Mesendoderm (in vitro differentiated cells): ENCODE measurements around the gene FGF11.
A peak's percentile ranks its signal among the peaks of the same experiment; 100 is the strongest.

ENCODE experiments used
- DNase-seq: peaks from one replicate; pipeline ENCODE4 v3.0.0; 2013
- H2AK5ac ChIP-seq: 2 replicates; pipeline ENCODE4 v1.6.1; 2013; ENCODE audit warnings: low read length, inconsistent platforms
- H2BK120ac ChIP-seq: 2 replicates; pipeline ENCODE4 v1.6.1; 2013; ENCODE audit warnings: low read depth, mild to moderate bottlenecking, low read length, moderate library complexity, mixed read lengths
- H2BK15ac ChIP-seq: replicated peaks from 2 replicates; pipeline ENCODE4 v1.6.1; 2013; ENCODE audit warnings: low read depth, mild to moderate bottlenecking, moderate library complexity
- H2BK5ac ChIP-seq: 2 replicates; pipeline ENCODE4 v1.6.1; 2013; ENCODE audit warnings: low read length, inconsistent platforms
- H3K18ac ChIP-seq: 2 replicates; pipeline ENCODE4 v1.6.1; 2013; ENCODE audit warnings: mild to moderate bottlenecking, low read length, mixed read lengths
- H3K23ac ChIP-seq: one replicate; pipeline ENCODE4 v1.6.1; 2013; ENCODE audit warnings: low read length
- H3K27ac ChIP-seq: 2 replicates; pipeline ENCODE4 v1.5.1; 2013; ENCODE audit warnings: low read depth, mild to moderate bottlenecking, inconsistent platforms, low read length, moderate library complexity
- H3K27me3 ChIP-seq: 2 replicates; pipeline ENCODE4 v1.6.1; 2013; ENCODE audit warnings: low read length, control low read depth, mild to moderate bottlenecking, inconsistent platforms; ENCODE audit not compliant: insufficient read depth, poor library complexity
- H3K36me3 ChIP-seq: 2 replicates; pipeline ENCODE4 v1.6.1; 2013; ENCODE audit warnings: low read length, inconsistent platforms; ENCODE audit not compliant: control insufficient read depth, insufficient read depth
- H3K4ac ChIP-seq: one replicate; pipeline ENCODE4 v1.6.1; 2013; ENCODE audit warnings: low read depth, mild to moderate bottlenecking, low read length, moderate library complexity
- H3K4me1 ChIP-seq: 2 replicates; pipeline ENCODE4 v1.6.1; 2013; ENCODE audit warnings: low read depth, low read length, inconsistent platforms; ENCODE audit not compliant: control insufficient read depth
- H3K4me2 ChIP-seq: 2 replicates; pipeline ENCODE4 v1.6.1; 2013; ENCODE audit warnings: low read length
- H3K4me3 ChIP-seq: 2 replicates; pipeline ENCODE4 v1.5.1; 2013; ENCODE audit warnings: mild to moderate bottlenecking, low read length
- H3K56ac ChIP-seq: one replicate; pipeline ENCODE4 v1.6.1; 2013; ENCODE audit warnings: low read length
- H3K79me1 ChIP-seq: 2 replicates; pipeline ENCODE4 v1.6.1; 2013; ENCODE audit warnings: low read length, inconsistent platforms
- H3K79me2 ChIP-seq: 2 replicates; pipeline ENCODE4 v1.6.1; 2013; ENCODE audit warnings: mild to moderate bottlenecking, low read length; ENCODE audit not compliant: control insufficient read depth, insufficient read depth
- H3K9ac ChIP-seq: 2 replicates; pipeline ENCODE4 v1.6.1; 2013; ENCODE audit warnings: low read length, inconsistent platforms
- H4K5ac ChIP-seq: one replicate; pipeline ENCODE4 v1.6.1; 2013; ENCODE audit warnings: low read length
- H4K8ac ChIP-seq: one replicate; pipeline ENCODE4 v1.6.1; 2013; ENCODE audit warnings: low read depth, mild to moderate bottlenecking, control low read depth, low read length, moderate library complexity
- WGBS: extraction: QIAGEN DNeasy Blood & Tissue Kit; methylation state at CpG from one replicate; pipeline ENCODE4 v1.1.7; 2013; ENCODE audit warnings: low lambda C conversion rate, missing lambda C conversion rate; ENCODE audit not compliant: insufficient coverage; ENCODE audit errors: extremely low coverage; 5-methylcytosine and 5-hydroxymethylcytosine counted together

FGF11 gene

GRCh38 chr17:7418472-7419152 is 20.7 kb upstream of the FGF11 start:
- no peaks in the 10 kb centered on the region for H3K79me2 ChIP-seq
- no peak overlapping the region for H3K18ac ChIP-seq
- no peak for DNase-seq
- no peak overlapping the region for H3K4me2 ChIP-seq
- H3K36me3 ChIP-seq = no peaks in the 10 kb centered on the region
- H3K4ac ChIP-seq = no peak overlapping the region
- no peak overlapping the region for H4K5ac ChIP-seq
- H2AK5ac ChIP-seq = no peak overlapping the region
- no peak overlapping the region for H2BK5ac ChIP-seq
- H3K27ac ChIP-seq = no peak overlapping the region
- H4K8ac ChIP-seq = no peak overlapping the region
- H3K4me3 ChIP-seq = no peak overlapping the region
- H3K4me1 ChIP-seq = no peaks in the 10 kb centered on the region
- no peak overlapping the region for H2BK120ac ChIP-seq
- H3K23ac ChIP-seq = no peak overlapping the region
- no peak overlapping the region for H3K9ac ChIP-seq
- H3K27me3 ChIP-seq = no peaks in the 10 kb centered on the region
- H2BK15ac ChIP-seq = no peak overlapping the region
- no peaks in the 10 kb centered on the region for H3K79me1 ChIP-seq
- WGBS = no CpG with 5 or more reads among the region's 18 CpGs
- peak overlapping the region; percentile 10 for H3K56ac ChIP-seq

GRCh38 chr17:7419819-7420610 is 19.3 kb upstream of the FGF11 start, which contains the start of gene SPEM1:
SPEM1 (plus strand) TSS chr17:7420324; CDS start chr17:7420385, 61 bp downstream.
- Histone ChIP-seq H2BK5ac (no peak within 1 kb of the TSS), H2BK15ac (no peak within 1 kb of the TSS), H3K79me1 (no peaks in the 10 kb centered on the region), H3K9ac (no peak within 1 kb of the TSS), H3K18ac (no peak within 1 kb of the TSS), H3K23ac (no peak within 1 kb of the TSS), H3K36me3 (no peaks in the 10 kb centered on the region), H3K56ac (no peak within 1 kb of the TSS), H3K4me1 (no peaks in the 10 kb centered on the region), H2BK120ac (no peak within 1 kb of the TSS), H4K5ac (no peak within 1 kb of the TSS), H4K8ac (no peak within 1 kb of the TSS), H3K4me2 (no peak within 1 kb of the TSS), H2AK5ac (no peak within 1 kb of the TSS), H3K79me2 (no peaks in the 10 kb centered on the region), H3K27ac (no peak within 1 kb of the TSS), H3K4ac (no peak within 1 kb of the TSS), H3K4me3 (no peak within 1 kb of the TSS), H3K27me3 (no peaks in the 10 kb centered on the region)
- no CpG with 5 or more reads among the region's 17 CpGs for WGBS
- DNase-seq = peak; percentile 58

- WGBS = no CpG with 5 or more reads among the region's 16 CpGs
- H2AK5ac ChIP-seq = no peak overlapping the region
- DNase-seq = no peak
Measured at GRCh38 chr17:7421186-7421585, 18.1 kb upstream of the FGF11 start.

GRCh38 chr17:7423679-7424078 is 15.6 kb upstream of the FGF11 start:
- no peak overlapping the region for H3K18ac ChIP-seq
- H3K4me2 ChIP-seq = no peak overlapping the region
- H2AK5ac ChIP-seq = no peak overlapping the region
- no peaks in the 10 kb centered on the region for H3K79me2 ChIP-seq
- WGBS = no CpG with 5 or more reads among the region's 4 CpGs
- no peak overlapping the region for H3K56ac ChIP-seq
- no peak overlapping the region for H3K9ac ChIP-seq
- H3K4me1 ChIP-seq = no peaks in the 10 kb centered on the region
- H3K79me1 ChIP-seq = no peaks in the 10 kb centered on the region
- no peaks in the 10 kb centered on the region for H3K27me3 ChIP-seq
- no peak for DNase-seq
- no peak overlapping the region for H2BK15ac ChIP-seq
- no peak overlapping the region for H3K23ac ChIP-seq
- H4K8ac ChIP-seq = no peak overlapping the region
- no peak overlapping the region for H2BK5ac ChIP-seq
- no peak overlapping the region for H2BK120ac ChIP-seq
- H3K4me3 ChIP-seq = no peak overlapping the region
- H4K5ac ChIP-seq = no peak overlapping the region
- H3K36me3 ChIP-seq = no peaks in the 10 kb centered on the region
- H3K27ac ChIP-seq = no peak overlapping the region
- H3K4ac ChIP-seq = no peak overlapping the region

More at GRCh38 chr17:7421186-7421585, 18.1 kb upstream of the FGF11 start:
- Histone ChIP-seq H3K18ac (no peak overlapping the region), H3K9ac (no peak overlapping the region), H3K4ac (no peak overlapping the region), H3K23ac (no peak overlapping the region), H4K5ac (no peak overlapping the region), H3K79me1 (no peaks in the 10 kb centered on the region), H3K4me2 (no peak overlapping the region), H3K27ac (no peak overlapping the region), H4K8ac (no peak overlapping the region), H2BK15ac (no peak overlapping the region), H3K79me2 (no peaks in the 10 kb centered on the region), H2BK5ac (no peak overlapping the region), H3K27me3 (no peaks in the 10 kb centered on the region), H3K4me1 (no peaks in the 10 kb centered on the region), H3K4me3 (no peak overlapping the region), H3K36me3 (no peaks in the 10 kb centered on the region), H3K56ac (no peak overlapping the region), H2BK120ac (no peak overlapping the region)

GRCh38 chr17:7425316-7425715 is 14.0 kb upstream of the FGF11 start, which contains the start of gene SPEM2:
SPEM2 (plus strand) TSS chr17:7425616; CDS start chr17:7425689, 73 bp downstream.
- no peak within 1 kb of the TSS for H2BK5ac ChIP-seq
- H3K4me3 ChIP-seq = no peak within 1 kb of the TSS
- no peak for DNase-seq
- H4K8ac ChIP-seq = no peak within 1 kb of the TSS
- H2AK5ac ChIP-seq = no peak within 1 kb of the TSS
- no peaks in the 10 kb centered on the region for H3K36me3 ChIP-seq
- no peak within 1 kb of the TSS for H3K4ac ChIP-seq
- H3K56ac ChIP-seq = no peak within 1 kb of the TSS
- no peak within 1 kb of the TSS for H3K9ac ChIP-seq
- H3K18ac ChIP-seq = no peak within 1 kb of the TSS
- no peaks in the 10 kb centered on the region for H3K27me3 ChIP-seq
- H3K27ac ChIP-seq = no peak within 1 kb of the TSS
- no peak within 1 kb of the TSS for H4K5ac ChIP-seq
- no CpG with 5 or more reads among the region's 7 CpGs for WGBS
- H2BK120ac ChIP-seq = no peak within 1 kb of the TSS
- H2BK15ac ChIP-seq = no peak within 1 kb of the TSS
- H3K4me1 ChIP-seq = no peaks in the 10 kb centered on the region
- H3K4me2 ChIP-seq = no peak within 1 kb of the TSS
- H3K79me2 ChIP-seq = no peaks in the 10 kb centered on the region
- no peak within 1 kb of the TSS for H3K23ac ChIP-seq
- no peaks in the 10 kb centered on the region for H3K79me1 ChIP-seq
